IMR-90 (cell line): ENCODE data around the gene FOXK2.

Source experiments
- BHLHE40 ChIP-seq: fragments of 150-350 bp; IDR thresholded peaks from 2 replicates; pipeline ENCODE4 v1.6.1; 2016; ENCODE audit warnings: mild to moderate bottlenecking, low read depth, low read length
- CTCF ChIP-seq: conservative IDR thresholded peaks from 2 replicates; pipeline ENCODE4 v1.5.1; 2012; ENCODE audit warnings: mild to moderate bottlenecking, low read depth, low read length, improper control_type of control experiment
- RFX5 ChIP-seq: IDR thresholded peaks from 2 replicates; pipeline ENCODE4 v1.8.0; 2012; ENCODE audit warnings: low read depth, mild to moderate bottlenecking, low read length, moderate library complexity

GRCh38 chr17:82593590-82594087, 74.1 kb downstream of the FOXK2 start:
- TF ChIP-seq CTCF (no peak), RFX5 (no peak), BHLHE40 (no peak)
